IMR-90 (cell line): ENCODE data around the gene TMEM256. TPM values are rescaled to one million over a fixed set of nuclear protein-coding genes. Genes with fewer than 3 reads are reported as not detected.
A peak's percentile ranks its signal among the peaks of the same experiment; 100 is the strongest.

Experiments
- ATAC-seq: fragments of 200-7000 bp; cut with Tn5 transposase; 2 replicates; pipeline ENCODE4 v1.9.1; 2020; ENCODE audit warnings: low read depth, mild to moderate bottlenecking, moderate library complexity
- BruUV-seq: library from RNA; stranded (reverse); fragments of 400-500 nt; replicated peaks from 2 replicates; lab custom pipeline; 2021; lab: Mats Ljungman, UMichigan
- CTCF ChIA-PET: fragments of 300-600 bp; formaldehyde crosslinking; extraction: SDS; loops from one replicate; lab custom pipeline; 2021; ENCODE audit warnings: antibody characterized with exemption; lab: Yijun Ruan, JAX
- POLR2A ChIA-PET: fragments of 300-600 bp; sonication (Branson Sonifier 250); formaldehyde crosslinking; loops from one replicate; lab custom pipeline; 2022; ENCODE audit warnings: antibody characterized with exemption; ENCODE audit not compliant: unreplicated experiment; lab: Charles Lee
- DNase-seq: peaks from one replicate; pipeline ENCODE4 v3.0.0; 2013
- H2AFZ ChIP-seq: replicated peaks from 2 replicates; pipeline ENCODE3; 2013; ENCODE audit warnings: low read length, mild to moderate bottlenecking; ENCODE audit not compliant: poor library complexity
- H2AK5ac ChIP-seq: 2 replicates; pipeline ENCODE4 v1.6.1; 2013; ENCODE audit warnings: low read depth, low read length, inconsistent platforms
- H2AK9ac ChIP-seq: replicated peaks from 2 replicates; pipeline ENCODE3; 2013; ENCODE audit warnings: mild to moderate bottlenecking, low read depth, low read length, moderate library complexity; ENCODE audit not compliant: poor library complexity
- H2BK120ac ChIP-seq: 2 replicates; pipeline ENCODE4 v1.6.1; 2013; ENCODE audit warnings: low read depth, low read length, inconsistent platforms
- H2BK15ac ChIP-seq: 3 replicates; pipeline ENCODE4 v1.6.1; 2013; ENCODE audit warnings: low read depth, low read length, inconsistent platforms
- H2BK20ac ChIP-seq: 2 replicates; pipeline ENCODE4 v1.6.1; 2013; ENCODE audit warnings: low read depth, mild to moderate bottlenecking, inconsistent platforms, low read length, moderate library complexity
- H2BK5ac ChIP-seq: 2 replicates; pipeline ENCODE4 v1.6.1; 2013; ENCODE audit warnings: mild to moderate bottlenecking, low read depth, low read length, inconsistent platforms; ENCODE audit not compliant: poor library complexity, severe bottlenecking
- H3K14ac ChIP-seq: replicated peaks from 2 replicates; pipeline ENCODE4 v1.6.1; 2013; ENCODE audit warnings: low read depth, low read length, inconsistent platforms
- H3K18ac ChIP-seq: 2 replicates; pipeline ENCODE4 v1.6.1; 2013; ENCODE audit warnings: low read depth, low read length, control low read depth
- H3K23ac ChIP-seq: 2 replicates; pipeline ENCODE4 v1.6.1; 2013; ENCODE audit warnings: low read depth, low read length, inconsistent platforms
- H3K27ac ChIP-seq: 2 replicates; pipeline ENCODE4 v1.5.1; 2013; ENCODE audit warnings: mild to moderate bottlenecking, control low read depth, low read length; ENCODE audit not compliant: insufficient read depth
- H3K27me3 ChIP-seq: 2 replicates; pipeline ENCODE4 v1.6.1; 2013; ENCODE audit warnings: low read length; ENCODE audit not compliant: control insufficient read depth, insufficient read depth
- H3K36me3 ChIP-seq: 2 replicates; pipeline ENCODE4 v1.6.1; 2013; ENCODE audit warnings: low read length, mixed read lengths; ENCODE audit not compliant: control insufficient read depth, insufficient read depth
- H3K4ac ChIP-seq: 2 replicates; pipeline ENCODE4 v1.6.1; 2013; ENCODE audit warnings: low read depth, low read length, inconsistent platforms
- H3K4me1 ChIP-seq: 2 replicates; pipeline ENCODE4 v1.6.1; 2013; ENCODE audit warnings: low read length, mixed read lengths; ENCODE audit not compliant: control insufficient read depth, insufficient read depth
- H3K4me2 ChIP-seq: 2 replicates; pipeline ENCODE4 v1.6.1; 2013; ENCODE audit warnings: low read depth, mild to moderate bottlenecking, control low read depth, low read length, moderate library complexity
- H3K4me3 ChIP-seq: 2 replicates; pipeline ENCODE4 v1.5.1; 2013; ENCODE audit warnings: low read depth, mild to moderate bottlenecking, control low read depth, low read length, moderate library complexity; ENCODE audit not compliant: insufficient read depth
- H3K56ac ChIP-seq: 2 replicates; pipeline ENCODE4 v1.6.1; 2013; ENCODE audit warnings: low read length, inconsistent platforms; ENCODE audit not compliant: insufficient read depth; ENCODE audit errors: extremely low read depth
- H3K79me1 ChIP-seq, 2 experiments: 2 replicates each; pipeline ENCODE4 v1.6.1; 2013; ENCODE audit warnings: low read length in 2 of 2, inconsistent platforms in 1 of 2, low read depth in 1 of 2
- H3K9ac ChIP-seq: 2 replicates; pipeline ENCODE4 v1.6.1; 2013; ENCODE audit warnings: low read depth, low read length, control low read depth
- H3K9me1 ChIP-seq: 2 replicates; pipeline ENCODE4 v1.6.1; 2013; ENCODE audit warnings: low read length, inconsistent platforms; ENCODE audit not compliant: insufficient read depth
- H3K9me3 ChIP-seq: 2 replicates; pipeline ENCODE4 v1.6.1; 2013; ENCODE audit warnings: low read length; ENCODE audit not compliant: control insufficient read depth, insufficient read depth
- H4K20me1 ChIP-seq: 2 replicates; pipeline ENCODE4 v1.6.1; 2013; ENCODE audit warnings: low read length, inconsistent platforms; ENCODE audit not compliant: insufficient read depth
- H4K5ac ChIP-seq: 2 replicates; pipeline ENCODE4 v1.6.1; 2013; ENCODE audit warnings: mild to moderate bottlenecking, low read depth, low read length, control low read depth
- H4K8ac ChIP-seq, 2 experiments: 2 replicates each; pipeline ENCODE4 v1.6.1; 2013; ENCODE audit warnings: low read depth in 2 of 2, low read length in 2 of 2, control low read depth in 1 of 2, inconsistent platforms in 1 of 2
- H4K91ac ChIP-seq: 2 replicates; pipeline ENCODE4 v1.6.1; 2013; ENCODE audit warnings: low read depth, low read length, inconsistent platforms; ENCODE audit not compliant: insufficient read depth
- FOS ChIP-seq: fragments of 150-350 bp; IDR thresholded peaks from 2 replicates; pipeline ENCODE4 v1.6.1; 2016; ENCODE audit warnings: low read depth, low read length
- MAZ ChIP-seq: IDR thresholded peaks from 2 replicates; pipeline ENCODE4 v1.6.1; 2012; ENCODE audit warnings: low read depth, mild to moderate bottlenecking, low read length, improper control_type of control experiment, moderate library complexity, borderline replicate concordance
- POLR2A ChIP-seq: IDR thresholded peaks from 2 replicates; pipeline ENCODE4 v1.6.1; 2012; ENCODE audit warnings: mild to moderate bottlenecking, low read depth, low read length
- WGBS, 2 experiments: methylation state at CpG; one replicate each; pipeline versions ENCODE4 v1.1.5 to v1.1.7; 2013; ENCODE audit warnings: missing lambda C conversion rate in 2 of 2; ENCODE audit not compliant: insufficient read length in 1 of 2; ENCODE audit errors: extremely low coverage in 2 of 2; 5-methylcytosine and 5-hydroxymethylcytosine counted together
- dilution Hi-C: fragments of 300-500 bp; cut with HindIII; formaldehyde crosslinking; loops from one replicate; pipeline ENCODE4 v1.14.3; 2018; ENCODE audit warnings: low sequenced_read_pairs; ENCODE audit not compliant: unreplicated experiment
- in situ Hi-C: fragments of 300-500 bp; cut with MboI; formaldehyde crosslinking; loops from 3 replicates; pipeline ENCODE4 v1.14.3; 2019; ENCODE audit warnings: low sequenced_read_pairs, inconsistent platforms, mixed read lengths
- intact Hi-C: fragments of 100-400 bp; cut with micrococcal nuclease; formaldehyde crosslinking; loops from 2 replicates; pipeline ENCODE4 v1.10.0; 2022
- polyA plus RNA-seq, 3 experiments: library from polyadenylated mRNA; depleted of rRNA; stranded (reverse); fragments of >200 nt; gene quantifications; 2 replicates each; pipeline ENCODE4 v1.2.3, GENCODE V29; 2012; ENCODE audit warnings: low replicate concordance in 1 of 3
- total RNA-seq: library from RNA; depleted of rRNA; stranded (reverse); fragments of >200 nt; gene quantifications from 2 replicates; pipeline ENCODE4 v1.2.3, GENCODE V29; 2012

The TMEM256 gene
- total and polyA plus RNA-seq, 2 of the 4 experiments (the other 2 are of a cell fraction), result 38.4 to 174 TPM

- H2AK9ac ChIP-seq, result peak overlapping the region; percentile 100
- H2BK15ac ChIP-seq, result no peak overlapping the region
- no peak overlapping the region for H2BK20ac ChIP-seq
- no peaks in the 10 kb centered on the region for H3K9me3 ChIP-seq
- dilution Hi-C loops, result no loop called here
- ChIA-PET CTCF (no interaction called here), POLR2A (interaction anchor here (0.8 kb wide), 1 partner anchor 16 kb away, joined by 3 read pairs; no protein-coding TSS in a partner anchor)
- peak; percentile 40 for ATAC-seq
- BruUV-seq, result TSS peak; percentile 77
- no peaks in the 10 kb centered on the region for H3K27me3 ChIP-seq
- peaks cover 9% of the 10 kb centered on the region for H3K4me1 ChIP-seq
- H3K79me1 ChIP-seq, result peaks cover 11 to 54% of the 10 kb centered on the region in 2 experiments
- peak overlapping the region; percentile 72 for H2BK5ac ChIP-seq
- peak overlapping the region; percentile 64 for H3K56ac ChIP-seq
- H4K20me1 ChIP-seq, result peaks cover 7% of the 10 kb centered on the region
- H3K18ac ChIP-seq, result peak overlapping the region; percentile 70; the same call in 1 of the 2 replicates
- H3K27ac ChIP-seq, result peak overlapping the region; percentile 73
- intact Hi-C loops, result loop anchor here (1.0 to 2.0 kb wide), 4 partner anchors 32 to 156 kb away; partner anchors contain the start of genes POLR2A and SENP3
- peak overlapping the region; percentile 90 for H3K9ac ChIP-seq
- peak overlapping the region; percentile 86 for H3K4ac ChIP-seq
- H3K14ac ChIP-seq, result peak overlapping the region; percentile 94
- H3K4me3 ChIP-seq, result peak overlapping the region; percentile 94
- peak overlapping the region; percentile 60 for H2BK120ac ChIP-seq
- in situ Hi-C loops, result no loop called here
- peak overlapping the region; percentile 89 for H3K4me2 ChIP-seq
- WGBS, 2 experiments, result 0% methylated on average over 24 of the region's 65 CpGs; no CpG with 5 or more reads in 1 of the 2 experiments
- H4K91ac ChIP-seq, result peak overlapping the region; percentile 38; the same call in 1 of the 2 replicates
- H2AK5ac ChIP-seq, result 0 out of 2 replicates have a peak overlapping the region, but pooled peaks have one; percentile 49
- TF ChIP-seq MAZ (0 out of 2 replicates have a peak, but pooled peaks have one; percentile 47), FOS (no peak), POLR2A (peak; percentile 86)
- H4K5ac ChIP-seq, result no peak overlapping the region
- H3K23ac ChIP-seq, result peak overlapping the region; percentile 97
- peak overlapping the region; percentile 15 to 53; a peak in 3 of 4 replicates for H4K8ac ChIP-seq
- peaks cover 14% of the 10 kb centered on the region for H3K36me3 ChIP-seq
- H3K9me1 ChIP-seq, result 0 out of 2 replicates have a peak, but pooled peaks cover 2% of the 10 kb centered on the region
- DNase-seq, result no peak
- peak overlapping the region; percentile 94 for H2AFZ ChIP-seq
Measured at GRCh38 chr17:7404737-7405349, 946 bp upstream of the TMEM256 start.
